HCT116 (cell line): ENCODE results near the gene SLC6A13. TPM values are rescaled to one million over a fixed set of nuclear protein-coding genes. Genes with fewer than 3 reads are reported as not detected.

ENCODE experiments used
- ATAC-seq: fragments of 200-7000 bp; cut with Tn5 transposase; 2 replicates; pipeline ENCODE4 v1.9.1; 2020; ENCODE audit warnings: mild to moderate bottlenecking, moderate library complexity
- BruUV-seq: library from RNA; stranded (reverse); fragments of 400-500 nt; replicated peaks from 2 replicates; lab custom pipeline; 2021; lab: Mats Ljungman, UMichigan
- CTCF ChIA-PET: fragments of 300-600 bp; sonication (Branson Sonifier 250); formaldehyde crosslinking; loops from one replicate; lab custom pipeline; 2021; ENCODE audit warnings: antibody characterized with exemption; lab: Charles Lee
- POLR2A ChIA-PET: fragments of 300-600, 350-600 bp; sonication (Branson Sonifier 250); formaldehyde crosslinking; loops from one replicate; lab custom pipeline; 2021; ENCODE audit warnings: antibody characterized with exemption; lab: Charles Lee
- RAD21 ChIA-PET, 2 experiments: fragments of 300-600 bp; sonication (Branson Sonifier 250); formaldehyde crosslinking; loops; one replicate each; lab custom pipeline; 2023; ENCODE audit warnings: low total read pairs in 2 of 2; ENCODE audit not compliant: uncharacterized antibody in 2 of 2, unreplicated experiment in 2 of 2, low non-redundant PET in 1 of 2; lab: Charles Lee
- DNase-seq: peaks from one replicate; pipeline ENCODE4 v3.0.0-alpha.2; 2010; ENCODE audit warnings: low read depth, low spot score
- H2AFZ ChIP-seq: fragments of 200-600 bp; shearing (Covaris generic), sonication (generic); 2 replicates; pipeline ENCODE4 v1.6.1; 2017; ENCODE audit warnings: low read depth, mixed run types, mixed read lengths, antibody characterized with exemption, low read length; ENCODE audit not compliant: poor library complexity, severe bottlenecking
- H3K27ac ChIP-seq: 2 replicates; pipeline ENCODE4 v1.5.1; 2012; ENCODE audit warnings: low read depth, low read length
- H3K27me3 ChIP-seq: fragments of 200-600 bp; sonication (generic); 2 replicates; pipeline ENCODE4 v1.6.1; 2016; ENCODE audit warnings: mixed run types, low read length, mixed read lengths; ENCODE audit not compliant: insufficient read depth
- H3K36me3 ChIP-seq, 2 experiments: fragments of 200-500 bp in 1 of 2; fragments of 200-600 bp in 1 of 2; sonication (Bioruptor generic) in 1 of 2; sonication (generic) in 1 of 2; 2 replicates each; pipeline versions ENCODE4 v1.5.1 to v1.6.1; 2014 to 2016; ENCODE audit warnings: low read length in 2 of 2, inconsistent platforms in 1 of 2, mixed read lengths in 1 of 2, mixed run types in 1 of 2; ENCODE audit not compliant: insufficient read depth in 2 of 2, control insufficient read depth in 1 of 2
- H3K4me1 ChIP-seq, 2 experiments: fragments of 200-600 bp in 1 of 2; sonication (generic) in 1 of 2; 2 replicates each; pipeline versions ENCODE4 v1.5.1 to v1.6.1; 2012 to 2017; ENCODE audit warnings: low read length in 2 of 2, inconsistent platforms in 1 of 2, mild to moderate bottlenecking in 1 of 2, mixed read lengths in 1 of 2, mixed run types in 1 of 2, moderate library complexity in 1 of 2; ENCODE audit not compliant: insufficient read depth in 2 of 2, control insufficient read depth in 1 of 2
- H3K4me2 ChIP-seq: fragments of 200-600 bp; sonication (generic); 2 replicates; pipeline ENCODE4 v1.6.1; 2017; ENCODE audit warnings: mixed run types, low read length, mixed read lengths
- H3K4me3 ChIP-seq, 2 experiments: fragments of 200-600 bp in 1 of 2; sonication (generic) in 1 of 2; replicated peaks in 1 of 2; 2 replicates each; pipeline ENCODE4 v1.5.1; 2011 to 2016; ENCODE audit warnings: low read length in 2 of 2, control low read depth in 1 of 2, low read depth in 1 of 2, mild to moderate bottlenecking in 1 of 2, mixed read lengths in 1 of 2, mixed run types in 1 of 2
- H3K79me2 ChIP-seq: fragments of 200-600 bp; sonication (generic); 2 replicates; pipeline ENCODE4 v1.6.1; 2017; ENCODE audit warnings: mild to moderate bottlenecking, mixed run types, low read length, moderate library complexity, mixed read lengths; ENCODE audit not compliant: insufficient read depth
- H3K9ac ChIP-seq: fragments of 200-600 bp; sonication (generic); 2 replicates; pipeline ENCODE4 v1.6.1; 2016; ENCODE audit warnings: low read length, mixed read lengths
- H3K9me2 ChIP-seq: fragments of 200-600 bp; sonication (generic), shearing (Covaris generic); 2 replicates; pipeline ENCODE4 v1.6.1; 2017; ENCODE audit warnings: mixed run types, mild to moderate bottlenecking, moderate library complexity; ENCODE audit not compliant: insufficient read depth
- H3K9me3 ChIP-seq, 2 experiments: fragments of 200-500 bp in 1 of 2; fragments of 200-600 bp in 1 of 2; sonication (Bioruptor generic) in 1 of 2; sonication (generic) in 1 of 2; 2 replicates each; pipeline ENCODE4 v1.6.1; 2014 to 2017; ENCODE audit warnings: low read length in 2 of 2, mixed read lengths in 2 of 2, inconsistent platforms in 1 of 2, low read depth in 1 of 2, mild to moderate bottlenecking in 1 of 2, mixed run types in 1 of 2, moderate library complexity in 1 of 2; ENCODE audit not compliant: control insufficient read depth in 1 of 2, insufficient read depth in 1 of 2
- H4K20me1 ChIP-seq: fragments of 200-600 bp; sonication (generic), shearing (Covaris generic); 2 replicates; pipeline ENCODE4 v1.6.1; 2017; ENCODE audit warnings: mixed run types, mild to moderate bottlenecking, moderate library complexity; ENCODE audit not compliant: insufficient read depth
- CBX3 ChIP-seq: IDR thresholded peaks from 2 replicates; pipeline ENCODE4 v1.6.1; 2012; ENCODE audit warnings: low read depth
- CEBPB ChIP-seq: IDR thresholded peaks from 2 replicates; pipeline ENCODE4 v1.6.1; 2012; ENCODE audit warnings: low read depth
- EGR1 ChIP-seq: IDR thresholded peaks from 2 replicates; pipeline ENCODE4 v1.6.1; 2012; ENCODE audit warnings: low read depth
- ELF1 ChIP-seq: IDR thresholded peaks from 2 replicates; pipeline ENCODE4 v1.6.1; 2012; ENCODE audit warnings: low read depth, borderline replicate concordance
- EZH2phosphoT487 ChIP-seq: fragments of 200-600 bp; IDR thresholded peaks from 2 replicates; pipeline ENCODE4 v1.6.1; 2018; ENCODE audit warnings: antibody characterized with exemption, borderline replicate concordance
- JUND ChIP-seq: IDR thresholded peaks from 2 replicates; pipeline ENCODE4 v1.6.1; 2012
- MAX ChIP-seq: IDR thresholded peaks from 2 replicates; pipeline ENCODE4 v1.6.1; 2012
- POLR2A ChIP-seq: IDR thresholded peaks from 2 replicates; pipeline ENCODE4 v1.7.0; 2011; ENCODE audit warnings: borderline replicate concordance; ENCODE audit not compliant: insufficient read depth, insufficient read length; ENCODE audit errors: extremely low read depth
- POLR2AphosphoS5 ChIP-seq: IDR thresholded peaks from 2 replicates; pipeline ENCODE4 v1.6.1; 2011; ENCODE audit warnings: mild to moderate bottlenecking, low read depth, low read length, moderate library complexity
- RAD21 ChIP-seq: IDR thresholded peaks from 2 replicates; pipeline ENCODE4 v1.6.1; 2012; ENCODE audit warnings: low read depth, mild to moderate bottlenecking
- REST ChIP-seq: IDR thresholded peaks from 2 replicates; pipeline ENCODE4 v1.6.1; 2012; ENCODE audit warnings: low read depth
- SIN3A ChIP-seq: IDR thresholded peaks from 2 replicates; pipeline ENCODE4 v1.6.1; 2012; ENCODE audit warnings: low read depth
- SP1 ChIP-seq: IDR thresholded peaks from 2 replicates; pipeline ENCODE4 v1.6.1; 2012; ENCODE audit warnings: low read depth
- SRF ChIP-seq: IDR thresholded peaks from 2 replicates; pipeline ENCODE4 v1.6.1; 2012; ENCODE audit warnings: low read depth
- TCF7L2 ChIP-seq: IDR thresholded peaks from 2 replicates; pipeline ENCODE4 v1.7.0; 2011; ENCODE audit warnings: borderline replicate concordance, inconsistent platforms; ENCODE audit not compliant: insufficient read depth, insufficient read length; ENCODE audit errors: extremely low read depth
- YY1 ChIP-seq: IDR thresholded peaks from 2 replicates; pipeline ENCODE4 v1.6.1; 2011; ENCODE audit warnings: low read length, low read depth, moderate library complexity, mild to moderate bottlenecking; ENCODE audit not compliant: insufficient replicate concordance; ENCODE audit errors: extremely low read depth
- ZFX ChIP-seq: fragments of 450-650 bp; IDR thresholded peaks from 2 replicates; pipeline ENCODE4 v1.6.1; 2017
- ZNF274 ChIP-seq: fragments of 200-500 bp; sonication (Bioruptor generic); IDR thresholded peaks from 2 replicates; pipeline ENCODE4 v1.6.1; 2014; ENCODE audit warnings: mild to moderate bottlenecking, low read depth, low read length, inconsistent platforms
- intact Hi-C: fragments of 100-400 bp; cut with micrococcal nuclease; formaldehyde crosslinking; loops from 2 replicates; pipeline ENCODE4 v1.10.0; 2022
- total RNA-seq: library from RNA; stranded (reverse); gene quantifications from one replicate; pipeline ENCODE4 v1.2.1, GENCODE V29; 2021; ENCODE audit not compliant: unreplicated experiment
- TF ChIP-seq, protein P1 (sequence below): IDR thresholded peaks from 2 replicates; pipeline ENCODE4 v1.6.1; 2011; ENCODE audit warnings: mild to moderate bottlenecking, low read length, moderate library complexity; ENCODE audit not compliant: insufficient replicate concordance; ENCODE audit errors: extremely low read depth
- TF ChIP-seq, protein P2 (sequence below): IDR thresholded peaks from 2 replicates; pipeline ENCODE4 v1.6.1; 2012

SLC6A13 gene
- total RNA-seq, 1 experiment from 2014 or later, result 0.39 TPM

DNA sequence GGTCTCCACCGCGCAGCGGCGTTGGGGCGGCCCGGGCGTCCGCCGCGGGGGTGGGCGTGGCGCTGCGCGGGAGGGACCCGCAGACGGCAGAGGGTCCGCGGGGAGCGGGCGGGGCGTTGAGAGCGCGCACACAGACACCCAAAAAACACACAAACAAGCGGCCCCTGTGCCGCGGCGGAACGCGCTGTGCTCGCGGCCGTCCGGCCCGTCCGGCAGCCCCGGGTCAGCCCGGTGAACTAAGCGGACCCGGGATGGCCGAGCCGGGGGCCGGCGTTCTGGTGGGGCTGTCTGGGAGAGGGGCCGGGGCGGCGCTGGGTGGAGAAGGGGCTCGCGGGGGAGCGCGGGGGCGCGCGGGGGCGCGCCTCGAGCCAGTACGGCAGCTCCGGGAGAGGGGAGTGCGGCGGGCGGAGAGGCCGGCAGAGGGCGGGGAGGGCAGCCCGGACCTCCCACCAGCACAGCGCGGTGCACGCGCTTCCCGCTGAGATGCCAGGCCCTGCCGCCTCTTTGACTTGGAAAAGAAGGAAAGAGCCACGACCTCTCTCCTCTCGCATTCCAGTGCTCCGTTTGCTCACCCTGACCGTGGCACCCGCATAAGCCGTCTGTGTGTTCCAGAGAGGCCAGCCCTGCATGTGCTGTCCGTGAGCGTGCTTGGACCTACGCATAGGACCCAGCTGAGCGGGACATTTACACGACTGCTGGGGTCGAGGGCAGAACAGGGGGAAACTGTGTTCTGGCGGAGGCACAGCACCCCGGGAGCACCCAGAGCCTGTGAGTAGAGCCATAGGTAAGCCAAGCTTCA is 59.0 kb downstream of the SLC6A13 start (continued):
- TF ChIP-seq, protein P1, sequence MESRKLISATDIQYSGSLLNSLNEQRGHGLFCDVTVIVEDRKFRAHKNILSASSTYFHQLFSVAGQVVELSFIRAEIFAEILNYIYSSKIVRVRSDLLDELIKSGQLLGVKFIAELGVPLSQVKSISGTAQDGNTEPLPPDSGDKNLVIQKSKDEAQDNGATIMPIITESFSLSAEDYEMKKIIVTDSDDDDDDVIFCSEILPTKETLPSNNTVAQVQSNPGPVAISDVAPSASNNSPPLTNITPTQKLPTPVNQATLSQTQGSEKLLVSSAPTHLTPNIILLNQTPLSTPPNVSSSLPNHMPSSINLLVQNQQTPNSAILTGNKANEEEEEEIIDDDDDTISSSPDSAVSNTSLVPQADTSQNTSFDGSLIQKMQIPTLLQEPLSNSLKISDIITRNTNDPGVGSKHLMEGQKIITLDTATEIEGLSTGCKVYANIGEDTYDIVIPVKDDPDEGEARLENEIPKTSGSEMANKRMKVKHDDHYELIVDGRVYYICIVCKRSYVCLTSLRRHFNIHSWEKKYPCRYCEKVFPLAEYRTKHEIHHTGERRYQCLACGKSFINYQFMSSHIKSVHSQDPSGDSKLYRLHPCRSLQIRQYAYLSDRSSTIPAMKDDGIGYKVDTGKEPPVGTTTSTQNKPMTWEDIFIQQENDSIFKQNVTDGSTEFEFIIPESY, result no peak
- TF ChIP-seq POLR2AphosphoS5 (no peak), ZNF274 (no peak), EZH2phosphoT487 (no peak), ZFX (no peak), SIN3A (no peak), MAX (no peak), YY1 (no peak), SP1 (no peak), CEBPB (no peak), POLR2A (no peak), JUND (no peak), SRF (no peak)
- TF ChIP-seq, protein P2, sequence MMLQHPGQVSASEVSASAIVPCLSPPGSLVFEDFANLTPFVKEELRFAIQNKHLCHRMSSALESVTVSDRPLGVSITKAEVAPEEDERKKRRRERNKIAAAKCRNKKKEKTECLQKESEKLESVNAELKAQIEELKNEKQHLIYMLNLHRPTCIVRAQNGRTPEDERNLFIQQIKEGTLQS, result no peak

GRCh38 chr12:203074-203461 is 59.6 kb downstream of the SLC6A13 start:
- Histone ChIP-seq H3K4me3 (no peak overlapping the region), H2AFZ (no peak overlapping the region), H3K27ac (no peak overlapping the region), H3K4me1 (no peaks in the 10 kb centered on the region; a peak in 1 of 4 replicates), H3K9ac (no peak overlapping the region), H3K79me2 (no peaks in the 10 kb centered on the region), H3K9me2 (no peaks in the 10 kb centered on the region), H3K36me3 (no peaks in the 10 kb centered on the region), H3K27me3 (peaks cover 6% of the 10 kb centered on the region; the same call in 1 of the 2 replicates)
- no peak for ATAC-seq
- intact Hi-C loops, result no loop called here
- BruUV-seq, result no TSS peak
- POLR2A ChIA-PET, result no interaction called here
- TF ChIP-seq, protein P2, result no peak
- TF ChIP-seq MAX (no peak), SRF (no peak), ELF1 (no peak), TCF7L2 (no peak), ZFX (no peak), REST (no peak), SP1 (no peak), RAD21 (no peak), EZH2phosphoT487 (no peak), CEBPB (no peak), CBX3 (no peak), EGR1 (no peak)
- TF ChIP-seq, all 23 proteins: peak for 0
- H3K9me3 ChIP-seq, result no peaks in the 10 kb centered on the region
- H4K20me1 ChIP-seq, result no peaks in the 10 kb centered on the region
- RAD21 ChIA-PET, result no interaction called here
- no peak for DNase-seq
- H3K4me2 ChIP-seq, result no peak overlapping the region
- CTCF ChIA-PET, result no interaction called here
